Glomerular endothelial cell (primary cell): ENCODE measurements around the gene TULP4. TPM values are rescaled to one million over a fixed set of nuclear protein-coding genes. Genes with fewer than 3 reads are reported as not detected.
"Not testable (repeated sequence)": the region's sequence is repeated elsewhere in the genome, so short reads cannot be mapped to it uniquely, and the experiment has no call there.

ENCODE experiments used
- DNase-seq: peaks from one replicate; pipeline ENCODE4 v3.0.0-alpha.2; 2011; ENCODE audit warnings: low read depth, low spot score; ENCODE audit errors: extremely low read depth
- total RNA-seq: library from RNA; depleted of rRNA; stranded (reverse); fragments of >200 nt; gene quantifications from 2 replicates; pipeline ENCODE4 v1.2.3, GENCODE V29; 2015

Gene TULP4
- total RNA-seq, 1 donor from 2014 or later: 55.1 TPM

- DNase-seq: no peak
These were observed 236.3 kb downstream of the TULP4 start for GRCh38 chr6:158548418-158549161.

- no peak for DNase-seq
These were observed 240.0 kb downstream of the TULP4 start for GRCh38 chr6:158552055-158552795.

DNA sequence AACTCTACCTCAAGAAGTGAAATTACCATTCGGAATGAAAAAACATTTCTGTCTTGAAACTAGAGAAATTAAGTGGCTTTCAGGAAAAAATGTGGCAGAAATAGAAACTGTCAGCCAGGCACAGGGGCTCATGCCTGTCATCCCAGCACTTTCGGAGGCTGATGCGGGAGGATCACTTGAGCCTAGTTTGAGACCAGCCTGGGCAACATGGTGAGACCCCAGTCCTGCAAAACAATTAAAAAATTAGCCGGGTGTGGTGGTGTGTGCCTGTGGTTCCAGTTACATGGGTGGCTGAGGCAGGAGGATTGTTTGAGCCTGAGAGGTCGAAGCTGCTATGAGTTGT is 240.5 kb downstream of the TULP4 start:
- DNase-seq: no peak

- no peak for DNase-seq
These were observed 242.5 kb downstream of the TULP4 start for GRCh38 chr6:158554611-158555361.

DNA sequence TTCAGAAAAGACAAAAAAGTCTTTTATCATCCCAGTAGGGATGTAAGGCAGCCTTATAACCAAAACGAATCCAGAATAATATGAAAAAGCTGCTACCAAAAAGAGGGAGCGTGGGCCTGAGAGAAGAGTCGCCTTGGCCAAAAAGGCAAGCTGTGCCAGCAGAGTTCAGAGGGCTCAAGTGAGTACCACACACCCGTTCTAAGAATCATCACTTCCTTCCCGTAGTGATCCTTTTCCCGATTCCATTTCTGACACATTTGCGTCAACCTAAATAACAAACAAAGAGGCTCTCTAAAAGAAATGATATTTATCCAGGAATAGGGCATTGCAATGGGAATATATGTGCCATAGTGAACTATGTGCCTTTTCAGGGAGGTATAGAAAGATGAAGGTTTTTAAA is 243.8 kb downstream of the TULP4 start:
- DNase-seq: no peak

- not testable (repeated sequence) for DNase-seq
These were observed 244.8 kb downstream of the TULP4 start for GRCh38 chr6:158557110-158557509.

GRCh38 chr6:158557927-158558326 is 245.7 kb downstream of the TULP4 start:
- DNase-seq: no peak

- no peak for DNase-seq
These were observed 246.4 kb downstream of the TULP4 start for GRCh38 chr6:158558415-158559306.

DNA sequence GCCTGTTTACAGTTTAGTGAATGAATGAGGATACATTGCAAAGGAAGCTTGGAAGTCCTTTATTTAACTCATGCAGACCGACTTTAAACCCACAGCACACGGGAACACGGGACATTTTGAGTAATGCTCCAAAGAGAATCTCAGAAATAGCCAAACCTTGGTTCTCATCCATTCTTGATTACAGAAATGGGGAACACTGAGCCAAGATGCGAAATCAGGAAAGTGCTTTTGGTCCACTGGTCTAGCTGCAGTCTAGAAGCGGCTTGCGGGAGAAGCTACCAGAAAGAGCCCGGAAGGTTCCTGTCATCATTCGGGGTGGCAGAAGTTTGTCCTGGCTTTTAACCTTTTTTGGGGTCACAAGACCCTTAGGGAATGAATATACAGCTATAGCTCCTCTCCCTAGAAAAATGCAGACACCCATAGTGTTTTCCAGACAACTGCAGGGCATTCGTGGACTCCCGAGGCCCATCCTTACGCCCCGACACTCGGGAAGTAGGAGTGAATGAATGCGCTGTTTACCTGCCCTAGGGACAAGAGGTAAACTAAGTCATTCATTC is 247.2 kb downstream of the TULP4 start:
- DNase-seq: no peak

DNA sequence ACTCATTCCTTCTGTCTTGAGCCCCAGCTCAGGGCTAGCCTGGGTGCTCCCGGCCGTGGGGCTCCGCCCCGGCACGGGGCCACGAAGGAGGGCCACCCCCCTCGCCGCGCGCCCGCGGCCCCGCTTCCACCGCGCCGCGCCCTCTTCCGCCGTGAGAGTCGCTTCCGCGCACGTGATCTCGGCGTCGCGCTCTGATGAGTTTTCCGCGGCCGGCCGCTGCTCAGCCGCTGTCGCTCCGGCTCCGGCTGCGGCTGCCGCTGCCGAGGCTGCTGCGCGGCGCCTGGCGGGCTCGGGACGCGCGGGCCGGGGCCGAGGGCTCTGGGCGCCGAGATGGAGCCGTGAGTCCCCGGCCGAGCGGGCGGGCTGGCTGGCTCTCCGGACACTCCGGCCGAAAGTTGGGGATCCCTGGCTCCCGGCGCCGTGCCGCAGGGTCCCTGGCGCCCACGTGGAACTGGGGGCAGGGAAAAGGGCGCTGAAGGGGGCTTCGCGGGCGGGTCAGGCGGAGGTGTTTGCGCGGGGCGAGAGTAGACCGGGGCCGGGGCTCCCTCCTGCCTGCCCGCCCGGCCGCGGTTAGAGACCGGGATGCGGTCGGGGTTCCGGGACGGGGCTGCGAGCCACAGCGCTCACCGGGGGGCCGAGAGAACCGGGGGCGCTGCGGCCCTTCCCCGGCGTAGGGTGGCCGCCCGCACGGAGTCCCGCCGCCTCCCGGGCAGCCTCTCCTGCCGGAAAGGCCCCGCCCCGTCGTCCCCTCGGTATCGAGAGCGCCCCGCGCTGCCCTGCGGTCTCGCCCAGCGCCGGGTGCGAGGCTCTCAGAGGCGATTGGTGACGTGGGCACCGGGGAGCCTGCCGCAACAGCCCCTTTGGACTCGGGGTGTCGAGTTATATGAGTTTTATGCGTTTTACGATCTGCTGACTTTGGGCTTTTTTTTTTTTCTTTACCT is 247.9 kb downstream of the TULP4 start, which contains the start of gene TMEM181:
TMEM181 (plus strand) TSS at position 197 of the 941 bp plus-strand sequence; CDS start at position 331, 134 bp downstream.
- DNase-seq: no peak

DNA sequence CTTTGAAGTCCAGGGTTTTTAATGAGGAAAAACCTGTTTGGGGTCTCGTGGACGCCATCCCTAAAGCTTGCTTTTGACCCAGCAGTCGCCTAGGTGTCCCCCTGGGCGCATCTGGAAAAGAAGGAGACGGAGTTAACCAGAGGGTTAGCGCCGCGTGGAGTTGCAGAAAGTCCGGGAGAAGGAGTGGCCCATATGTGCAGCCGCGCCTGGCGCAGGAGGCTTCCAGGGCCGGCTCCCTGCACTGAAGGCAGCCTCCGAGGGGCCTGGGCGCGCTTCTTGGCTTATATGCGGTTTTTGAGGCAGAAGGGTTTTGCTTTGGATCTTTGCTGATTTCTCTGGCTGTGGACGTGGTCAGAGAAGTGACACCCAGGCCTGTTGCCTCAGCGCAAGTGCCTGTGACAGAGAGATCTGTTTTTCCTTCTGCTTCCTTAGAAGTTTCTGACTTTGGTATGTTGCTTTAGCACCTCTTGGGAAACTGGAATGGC is 248.6 kb downstream of the TULP4 start:
- no peak for DNase-seq

Other genes starting within 250 kb of the TULP4 start
- 4.8 and 5.8 TPM in 2 replicates for gene SERAC1, start 144.2 kb upstream of the TULP4 start, total RNA-seq
- 5.5 and 6.2 TPM in 2 replicates for gene GTF2H5, start 144.1 kb upstream of the TULP4 start, total RNA-seq
- 43.1 and 46.6 TPM in 2 replicates for gene TMEM181, start 247.6 kb downstream of the TULP4 start, total RNA-seq